Immature natural killer cell (primary cell): ENCODE measurements around the gene DSCAM. TPM values are rescaled to one million over a fixed set of nuclear protein-coding genes. Genes with fewer than 3 reads are reported as not detected.

Experiments
- DNase-seq, 3 donors: peaks; one replicate each; pipeline ENCODE4 v3.0.0; 2022; ENCODE audit warnings: mixed read lengths in 1 of 3
- H3K27ac Mint-ChIP-seq, 6 donors: one replicate each; pipeline ENCODE4 v1.8.0; 2020; ENCODE audit warnings: mixed read lengths in 6 of 6, mild to moderate bottlenecking in 5 of 6, inconsistent platforms in 4 of 6, moderate library complexity in 3 of 6
- H3K27me3 Mint-ChIP-seq, 3 donors: one replicate each; pipeline ENCODE4 v1.8.0; 2020 to 2021; ENCODE audit warnings: low read depth in 3 of 3, mild to moderate bottlenecking in 3 of 3, mixed read lengths in 3 of 3, moderate library complexity in 3 of 3, inconsistent platforms in 1 of 3
- H3K36me3 Mint-ChIP-seq, 3 donors: one replicate each; pipeline ENCODE4 v1.8.0; 2020; ENCODE audit warnings: mixed read lengths in 3 of 3, inconsistent platforms in 2 of 3, mild to moderate bottlenecking in 2 of 3
- H3K4me1 Mint-ChIP-seq, 2 donors: one replicate each; pipeline ENCODE4 v1.8.0; 2020; ENCODE audit warnings: inconsistent platforms in 2 of 2, mild to moderate bottlenecking in 2 of 2, mixed read lengths in 2 of 2, moderate library complexity in 1 of 2
- H3K4me3 Mint-ChIP-seq, 5 donors: one replicate each; pipeline ENCODE4 v1.8.0; 2020; ENCODE audit warnings: mild to moderate bottlenecking in 5 of 5, mixed read lengths in 5 of 5, inconsistent platforms in 3 of 5, moderate library complexity in 3 of 5
- H3K9me3 Mint-ChIP-seq, 6 donors: one replicate each; pipeline ENCODE4 v1.8.0; 2020; ENCODE audit warnings: mild to moderate bottlenecking in 6 of 6, mixed read lengths in 6 of 6, inconsistent platforms in 4 of 6, moderate library complexity in 3 of 6
- polyA plus RNA-seq, 3 donors: library from polyadenylated mRNA; unstranded; fragments of 300-500 nt; fragmentation: Illumina TruSeq; gene quantifications; one replicate each; pipeline ENCODE4 v1.2.3, GENCODE V29; 2021

The DSCAM gene
- polyA plus RNA-seq, 3 donors from 2014 or later: not detected

- Mint-ChIP-seq H3K27ac (no peak overlapping the region), H3K4me3 (no peak overlapping the region), H3K4me1 (no peaks in the 10 kb centered on the region), H3K36me3 (no peaks in the 10 kb centered on the region), H3K9me3 (peaks cover 0 to 8% (median 3%) of the 10 kb centered on the region in 6 donors), H3K27me3 (peaks cover 0 to 3% (median 2%) of the 10 kb centered on the region in 3 donors)
- no peak for DNase-seq
Measured at GRCh38 chr21:40704141-40704540, 142.8 kb downstream of the DSCAM start.

- no peak for DNase-seq
- H3K9me3 Mint-ChIP-seq: peaks cover 0 to 13% (median 3%) of the 10 kb centered on the region in 6 donors
- H3K27ac Mint-ChIP-seq: no peak overlapping the region
- H3K36me3 Mint-ChIP-seq: no peaks in the 10 kb centered on the region
- H3K4me3 Mint-ChIP-seq: no peak overlapping the region
- H3K27me3 Mint-ChIP-seq: peaks cover 0 to 3% (median 3%) of the 10 kb centered on the region in 3 donors
- H3K4me1 Mint-ChIP-seq: no peaks in the 10 kb centered on the region
Measured at GRCh38 chr21:40699366-40699765, 147.6 kb downstream of the DSCAM start.

- DNase-seq: no peak
- Mint-ChIP-seq H3K27ac (no peak overlapping the region), H3K9me3 (peaks cover 0 to 7% (median 1%) of the 10 kb centered on the region in 6 donors), H3K4me1 (no peaks in the 10 kb centered on the region), H3K36me3 (no peaks in the 10 kb centered on the region), H3K4me3 (no peak overlapping the region), H3K27me3 (peaks cover 0 to 3% (median 2%) of the 10 kb centered on the region in 3 donors)
Measured at GRCh38 chr21:40696246-40696645, 150.7 kb downstream of the DSCAM start.

- no peaks in the 10 kb centered on the region for H3K27me3 Mint-ChIP-seq
- no peaks in the 10 kb centered on the region for H3K36me3 Mint-ChIP-seq
- DNase-seq: no peak
- H3K4me3 Mint-ChIP-seq: no peak overlapping the region
- H3K4me1 Mint-ChIP-seq: no peaks in the 10 kb centered on the region
- no peak overlapping the region for H3K27ac Mint-ChIP-seq
- H3K9me3 Mint-ChIP-seq: peaks cover 0 to 4% (median under 1%) of the 10 kb centered on the region in 6 donors
Measured at GRCh38 chr21:40689840-40690360, 157.1 kb downstream of the DSCAM start.

GRCh38 chr21:40689217-40689616 lies 157.7 kb downstream of the DSCAM start:
- H3K27ac Mint-ChIP-seq: no peak overlapping the region
- no peak for DNase-seq
- H3K9me3 Mint-ChIP-seq: peaks cover 0 to 5% (median 3%) of the 10 kb centered on the region in 6 donors
- no peaks in the 10 kb centered on the region for H3K36me3 Mint-ChIP-seq
- H3K27me3 Mint-ChIP-seq: no peaks in the 10 kb centered on the region
- no peak overlapping the region for H3K4me3 Mint-ChIP-seq
- H3K4me1 Mint-ChIP-seq: no peaks in the 10 kb centered on the region

- H3K9me3 Mint-ChIP-seq: peaks cover 0 to 9% (median 4%) of the 10 kb centered on the region in 6 donors
- DNase-seq: no peak
- H3K27ac Mint-ChIP-seq: no peak overlapping the region
- H3K4me3 Mint-ChIP-seq: no peak overlapping the region
- H3K4me1 Mint-ChIP-seq: no peaks in the 10 kb centered on the region
- H3K36me3 Mint-ChIP-seq: no peaks in the 10 kb centered on the region
- H3K27me3 Mint-ChIP-seq: no peaks in the 10 kb centered on the region
Measured at GRCh38 chr21:40688106-40688864, 158.7 kb downstream of the DSCAM start.

GRCh38 chr21:40687625-40688024 lies 159.3 kb downstream of the DSCAM start:
- Mint-ChIP-seq H3K4me1 (no peaks in the 10 kb centered on the region), H3K27ac (no peak overlapping the region), H3K4me3 (no peak overlapping the region), H3K36me3 (no peaks in the 10 kb centered on the region), H3K27me3 (no peaks in the 10 kb centered on the region), H3K9me3 (peaks cover 0 to 14% (median 4%) of the 10 kb centered on the region in 6 donors)
- DNase-seq: no peak

GRCh38 chr21:40686526-40686925 lies 160.4 kb downstream of the DSCAM start:
- Mint-ChIP-seq H3K4me1 (no peaks in the 10 kb centered on the region), H3K27ac (no peak overlapping the region), H3K27me3 (no peaks in the 10 kb centered on the region), H3K4me3 (no peak overlapping the region), H3K9me3 (peaks cover 1 to 14% (median 5%) of the 10 kb centered on the region in 6 donors), H3K36me3 (no peaks in the 10 kb centered on the region)
- DNase-seq: no peak

GRCh38 chr21:40685141-40685540 lies 161.8 kb downstream of the DSCAM start:
- Mint-ChIP-seq H3K36me3 (no peaks in the 10 kb centered on the region), H3K27me3 (no peaks in the 10 kb centered on the region), H3K27ac (no peak overlapping the region)

GRCh38 chr21:40684726-40685125 lies 162.2 kb downstream of the DSCAM start:
- H3K36me3 Mint-ChIP-seq: no peaks in the 10 kb centered on the region
- no peak for DNase-seq
- no peaks in the 10 kb centered on the region for H3K27me3 Mint-ChIP-seq
- H3K27ac Mint-ChIP-seq: no peak overlapping the region
- no peak overlapping the region for H3K4me3 Mint-ChIP-seq
- H3K9me3 Mint-ChIP-seq: peaks cover 0 to 14% (median 5%) of the 10 kb centered on the region in 6 donors
- no peaks in the 10 kb centered on the region for H3K4me1 Mint-ChIP-seq

More at GRCh38 chr21:40685141-40685540, 161.8 kb downstream of the DSCAM start:
- no peak for DNase-seq
- H3K9me3 Mint-ChIP-seq: peaks cover 0 to 14% (median 5%) of the 10 kb centered on the region in 6 donors
- no peaks in the 10 kb centered on the region for H3K4me1 Mint-ChIP-seq
- no peak overlapping the region for H3K4me3 Mint-ChIP-seq

GRCh38 chr21:40683349-40683748 lies 163.6 kb downstream of the DSCAM start:
- Mint-ChIP-seq H3K27ac (no peak overlapping the region), H3K9me3 (peaks cover 0 to 14% (median 5%) of the 10 kb centered on the region in 6 donors), H3K27me3 (peaks cover 0 to 2% (median 0%) of the 10 kb centered on the region in 3 donors), H3K36me3 (no peaks in the 10 kb centered on the region), H3K4me1 (no peaks in the 10 kb centered on the region), H3K4me3 (no peak overlapping the region)
- no peak for DNase-seq

GRCh38 chr21:40681164-40681859 lies 165.6 kb downstream of the DSCAM start:
- H3K9me3 Mint-ChIP-seq: peaks cover 3 to 14% (median 6%) of the 10 kb centered on the region in 6 donors
- DNase-seq: no peak
- no peak overlapping the region for H3K27ac Mint-ChIP-seq
- no peaks in the 10 kb centered on the region for H3K4me1 Mint-ChIP-seq
- H3K27me3 Mint-ChIP-seq: peaks cover 0 to 2% (median 0%) of the 10 kb centered on the region in 3 donors
- H3K36me3 Mint-ChIP-seq: no peaks in the 10 kb centered on the region
- H3K4me3 Mint-ChIP-seq: no peak overlapping the region

- DNase-seq: no peak
- no peak overlapping the region for H3K4me3 Mint-ChIP-seq
- H3K27me3 Mint-ChIP-seq: peaks cover 0 to 2% (median 0%) of the 10 kb centered on the region in 3 donors
- H3K9me3 Mint-ChIP-seq: peaks cover 3 to 21% (median 8%) of the 10 kb centered on the region in 6 donors
- H3K36me3 Mint-ChIP-seq: no peaks in the 10 kb centered on the region
- no peaks in the 10 kb centered on the region for H3K4me1 Mint-ChIP-seq
- no peak overlapping the region for H3K27ac Mint-ChIP-seq
Measured at GRCh38 chr21:40680311-40680710, 166.6 kb downstream of the DSCAM start.

GRCh38 chr21:40678681-40679284 lies 168.2 kb downstream of the DSCAM start:
- peaks cover 0 to 2% (median 0%) of the 10 kb centered on the region in 3 donors for H3K27me3 Mint-ChIP-seq
- no peaks in the 10 kb centered on the region for H3K36me3 Mint-ChIP-seq
- DNase-seq: no peak
- H3K4me1 Mint-ChIP-seq: no peaks in the 10 kb centered on the region
- H3K27ac Mint-ChIP-seq: no peak overlapping the region
- peaks cover 3 to 23% (median 8%) of the 10 kb centered on the region in 6 donors for H3K9me3 Mint-ChIP-seq
- H3K4me3 Mint-ChIP-seq: no peak overlapping the region
